Caco-2 (cell line): ENCODE data around the gene SEBOX. TPM values are rescaled to one million over a fixed set of nuclear protein-coding genes. Genes with fewer than 3 reads are reported as not detected.

Experiments used
- BruUV-seq: library from RNA; stranded (reverse); fragments of 400-500 nt; replicated peaks from 2 replicates; lab custom pipeline; 2021; lab: Mats Ljungman, UMichigan
- CTCF ChIA-PET: fragments of 300-600 bp; sonication (Branson Sonifier 250); formaldehyde crosslinking; loops from one replicate; lab custom pipeline; 2022; ENCODE audit warnings: antibody characterized with exemption; lab: Charles Lee
- POLR2A ChIA-PET: fragments of 300-600 bp; sonication (Branson Sonifier 250); formaldehyde crosslinking; loops from one replicate; lab custom pipeline; 2022; ENCODE audit warnings: antibody characterized with exemption; lab: Charles Lee
- DNase-seq, 2 experiments: peaks; one replicate each; pipeline versions ENCODE4 v3.0.0 to v3.0.0-alpha.2; 2020 to 2022
- H3K27me3 ChIP-seq: replicated peaks from 2 replicates; pipeline ENCODE4 v1.6.0; 2011; ENCODE audit warnings: low read length; ENCODE audit not compliant: control insufficient read depth, insufficient read depth
- H3K36me3 ChIP-seq: 2 replicates; pipeline ENCODE4 v1.5.1; 2011; ENCODE audit warnings: low read length; ENCODE audit not compliant: control insufficient read depth, insufficient read depth
- H3K4me1 ChIP-seq: fragments of 250-450 bp; sonication (Bioruptor Pico); 2 replicates; pipeline ENCODE4 v1.5.1; 2020; ENCODE audit warnings: mild to moderate bottlenecking
- H3K4me3 ChIP-seq: 2 replicates; pipeline ENCODE4 v1.5.1; 2011; ENCODE audit warnings: low read depth, mild to moderate bottlenecking, control low read depth, low read length
- H3K9me3 ChIP-seq: fragments of 250-450 bp; sonication (Bioruptor Pico); 2 replicates; pipeline ENCODE4 v1.5.1; 2020; ENCODE audit warnings: mild to moderate bottlenecking, moderate library complexity
- H3K27ac Mint-ChIP-seq: one replicate; pipeline ENCODE4 v1.8.0; 2022; ENCODE audit warnings: mixed read lengths; ENCODE audit not compliant: unreplicated experiment
- H3K27me3 Mint-ChIP-seq: one replicate; pipeline ENCODE4 v1.8.0; 2022; ENCODE audit warnings: mixed read lengths; ENCODE audit not compliant: insufficient read depth, unreplicated experiment
- H3K36me3 Mint-ChIP-seq: one replicate; pipeline ENCODE4 v1.8.0; 2022; ENCODE audit warnings: mild to moderate bottlenecking, mixed read lengths; ENCODE audit not compliant: insufficient read depth, unreplicated experiment
- H3K4me1 Mint-ChIP-seq: one replicate; pipeline ENCODE4 v1.8.0; 2022; ENCODE audit warnings: low read depth, mixed read lengths; ENCODE audit not compliant: unreplicated experiment
- H3K4me3 Mint-ChIP-seq: one replicate; pipeline ENCODE4 v1.8.0; 2022; ENCODE audit warnings: mild to moderate bottlenecking, moderate library complexity, mixed read lengths; ENCODE audit not compliant: unreplicated experiment
- H3K9me3 Mint-ChIP-seq: one replicate; pipeline ENCODE4 v1.8.0; 2022; ENCODE audit warnings: mixed read lengths; ENCODE audit not compliant: unreplicated experiment
- intact Hi-C: fragments of 100-400 bp; cut with micrococcal nuclease; formaldehyde crosslinking; loops from one replicate; pipeline ENCODE4 v1.10.0; 2022; ENCODE audit not compliant: unreplicated experiment
- total RNA-seq: library from RNA; stranded (reverse); gene quantifications from 2 replicates; pipeline ENCODE4 v1.2.3, GENCODE V29; 2022
- TF ChIP-seq, protein P1 (sequence below), 2 experiments: fragments of 200-600 bp in 1 of 2; IDR thresholded peaks; 1 replicate in 1 of 2; 2 replicates in 1 of 2; pipeline versions ENCODE4 v1.5.1 to v1.8.0; 2011 to 2022; ENCODE audit warnings: antibody characterized with exemption in 1 of 2, control low read depth in 1 of 2, inconsistent platforms in 1 of 2, low read depth in 1 of 2, low read length in 1 of 2, mild to moderate bottlenecking in 1 of 2, moderate library complexity in 1 of 2; ENCODE audit not compliant: insufficient read depth in 1 of 2, severe bottlenecking in 1 of 2, unreplicated experiment in 1 of 2

Gene SEBOX
- total RNA-seq, 1 experiment from 2014 or later: not detected

DNA sequence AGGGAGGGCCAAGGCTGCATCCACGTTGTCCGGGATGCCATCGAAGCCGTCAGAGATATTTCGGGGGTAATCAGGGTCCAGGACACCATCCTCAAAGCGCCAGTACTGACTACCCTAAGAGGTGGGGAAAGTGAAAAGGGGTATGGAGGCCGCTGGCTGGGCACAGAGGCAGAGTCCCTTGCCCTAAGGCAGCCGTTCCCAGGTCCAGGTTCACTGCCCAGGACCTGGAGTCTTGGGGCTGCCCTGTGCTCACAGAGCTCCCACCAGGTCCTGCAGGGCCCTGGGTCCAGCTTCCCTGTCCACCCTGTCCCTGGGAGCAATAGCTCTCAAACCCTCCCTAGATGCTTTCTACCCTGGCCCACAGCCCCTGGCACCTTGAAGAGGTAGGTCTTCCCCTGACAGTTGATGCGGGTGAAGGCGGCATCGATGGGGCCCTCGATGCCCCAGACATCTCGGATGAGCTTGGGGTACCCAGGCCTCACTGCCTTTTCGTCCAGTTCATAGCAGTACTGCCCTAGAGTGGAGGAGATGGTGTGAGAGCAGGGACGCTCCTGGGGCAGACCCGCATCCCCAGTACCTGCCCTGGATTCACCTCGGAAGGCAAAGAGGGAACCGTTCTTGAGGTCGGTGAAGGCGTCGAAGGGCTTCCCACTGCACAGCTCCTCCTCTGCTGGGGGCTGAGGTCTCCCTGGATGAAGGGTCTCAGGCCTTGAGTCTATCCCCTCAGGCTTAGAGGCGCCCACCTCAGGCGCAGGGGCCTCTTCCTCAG is 4.1 kb upstream of the SEBOX start:
- POLR2A ChIA-PET: interaction anchor here (0.7 to 4.7 kb wide), 13 partner anchors 11 to 141 kb away, joined by 3 to 87 read pairs (median 7); partner anchors contain the start of genes IFT20, POLDIP2 and TNFAIP1
- H3K4me3 Mint-ChIP-seq: peak overlapping the region; percentile 75
- H3K27me3 Mint-ChIP-seq: no peaks in the 10 kb centered on the region
- H3K4me1 Mint-ChIP-seq: peaks cover 54% of the 10 kb centered on the region
- H3K36me3 Mint-ChIP-seq: peaks cover 58% of the 10 kb centered on the region
- Histone ChIP-seq H3K4me3 (peak overlapping the region; percentile 46), H3K36me3 (peaks cover 14% of the 10 kb centered on the region), H3K27me3 (no peaks in the 10 kb centered on the region), H3K9me3 (no peaks in the 10 kb centered on the region), H3K4me1 (peaks cover 46% of the 10 kb centered on the region)
- CTCF ChIA-PET: interaction anchor here (0.7 to 6.0 kb wide), 18 partner anchors 10 to 124 kb away, joined by 3 to 45 read pairs (median 5); partner anchors contain the start of genes IFT20, POLDIP2 and TNFAIP1
- BruUV-seq: no TSS peak
- H3K9me3 Mint-ChIP-seq: no peaks in the 10 kb centered on the region
- TF ChIP-seq, protein P1, sequence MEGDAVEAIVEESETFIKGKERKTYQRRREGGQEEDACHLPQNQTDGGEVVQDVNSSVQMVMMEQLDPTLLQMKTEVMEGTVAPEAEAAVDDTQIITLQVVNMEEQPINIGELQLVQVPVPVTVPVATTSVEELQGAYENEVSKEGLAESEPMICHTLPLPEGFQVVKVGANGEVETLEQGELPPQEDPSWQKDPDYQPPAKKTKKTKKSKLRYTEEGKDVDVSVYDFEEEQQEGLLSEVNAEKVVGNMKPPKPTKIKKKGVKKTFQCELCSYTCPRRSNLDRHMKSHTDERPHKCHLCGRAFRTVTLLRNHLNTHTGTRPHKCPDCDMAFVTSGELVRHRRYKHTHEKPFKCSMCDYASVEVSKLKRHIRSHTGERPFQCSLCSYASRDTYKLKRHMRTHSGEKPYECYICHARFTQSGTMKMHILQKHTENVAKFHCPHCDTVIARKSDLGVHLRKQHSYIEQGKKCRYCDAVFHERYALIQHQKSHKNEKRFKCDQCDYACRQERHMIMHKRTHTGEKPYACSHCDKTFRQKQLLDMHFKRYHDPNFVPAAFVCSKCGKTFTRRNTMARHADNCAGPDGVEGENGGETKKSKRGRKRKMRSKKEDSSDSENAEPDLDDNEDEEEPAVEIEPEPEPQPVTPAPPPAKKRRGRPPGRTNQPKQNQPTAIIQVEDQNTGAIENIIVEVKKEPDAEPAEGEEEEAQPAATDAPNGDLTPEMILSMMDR (IDR thresholded peaks at IDR 0.05; ENCODE audit: insufficient read depth in 1 of 2, low read depth in 1 of 2, low read length in 1 of 2, severe bottlenecking in 1 of 2, unreplicated experiment in 1 of 2): no peak
- intact Hi-C loops: loop anchor here (1.0 to 10.0 kb wide), 4 partner anchors 11 to 176 kb away; partner anchors contain the start of gene SLC46A1
- DNase-seq: no peak
- peak overlapping the region; percentile 88 for H3K27ac Mint-ChIP-seq

DNA sequence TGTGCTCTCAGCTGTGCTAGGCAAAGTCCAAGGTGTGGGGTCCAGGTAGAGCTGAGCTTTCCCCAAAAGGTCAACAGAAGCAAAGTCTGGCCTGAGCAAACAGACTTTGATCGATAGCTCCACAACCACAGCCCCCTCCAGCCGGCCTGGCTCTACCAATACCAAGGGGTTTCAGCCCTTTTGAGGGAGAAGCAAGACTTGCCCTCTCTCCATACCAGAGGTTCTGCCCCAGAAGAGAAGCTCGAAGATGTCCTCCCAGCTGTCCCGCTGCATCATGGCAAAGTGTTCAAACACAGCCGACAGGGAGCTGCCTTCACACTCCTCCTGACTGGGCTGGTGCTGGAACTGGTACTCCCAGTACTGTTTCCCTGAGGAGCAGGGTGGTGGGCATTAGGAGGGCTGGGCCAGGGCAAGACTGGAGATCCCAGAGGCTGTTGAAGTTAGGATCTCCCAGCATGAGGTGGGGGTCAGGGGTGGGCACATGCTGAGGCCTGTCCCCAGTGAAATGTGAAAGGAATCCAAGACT is 3.4 kb upstream of the SEBOX start:
- Histone ChIP-seq H3K36me3 (peaks cover 17% of the 10 kb centered on the region), H3K4me1 (peaks cover 46% of the 10 kb centered on the region), H3K27me3 (no peaks in the 10 kb centered on the region), H3K9me3 (no peaks in the 10 kb centered on the region), H3K4me3 (peak overlapping the region; percentile 46)
- intact Hi-C loops: loop anchor here (1.0 to 10.0 kb wide), 3 partner anchors 10 to 176 kb away; partner anchors contain the start of gene SLC46A1
- Mint-ChIP-seq H3K4me3 (peak overlapping the region; percentile 75), H3K9me3 (no peaks in the 10 kb centered on the region), H3K27ac (peak overlapping the region; percentile 88), H3K4me1 (peaks cover 50% of the 10 kb centered on the region), H3K36me3 (peaks cover 59% of the 10 kb centered on the region), H3K27me3 (no peaks in the 10 kb centered on the region)
- BruUV-seq: no TSS peak
- POLR2A ChIA-PET: interaction anchor here (0.7 to 4.7 kb wide), 9 partner anchors 11 to 140 kb away, joined by 3 to 87 read pairs (median 3); partner anchors contain the start of genes IFT20, POLDIP2 and TNFAIP1
- CTCF ChIA-PET: interaction anchor here (0.5 to 6.0 kb wide), 13 partner anchors 11 to 167 kb away, joined by 3 to 45 read pairs (median 4); partner anchors contain the start of genes IFT20, POLDIP2 and TNFAIP1
- TF ChIP-seq, protein P1 (IDR thresholded peaks at IDR 0.05; ENCODE audit: insufficient read depth in 1 of 2, low read depth in 1 of 2, low read length in 1 of 2, severe bottlenecking in 1 of 2, unreplicated experiment in 1 of 2): no peak
- peak; percentile 71 to 87 for DNase-seq
